ENCODE measurements around the gene CREBBP.

CREBBP gene

DNA sequence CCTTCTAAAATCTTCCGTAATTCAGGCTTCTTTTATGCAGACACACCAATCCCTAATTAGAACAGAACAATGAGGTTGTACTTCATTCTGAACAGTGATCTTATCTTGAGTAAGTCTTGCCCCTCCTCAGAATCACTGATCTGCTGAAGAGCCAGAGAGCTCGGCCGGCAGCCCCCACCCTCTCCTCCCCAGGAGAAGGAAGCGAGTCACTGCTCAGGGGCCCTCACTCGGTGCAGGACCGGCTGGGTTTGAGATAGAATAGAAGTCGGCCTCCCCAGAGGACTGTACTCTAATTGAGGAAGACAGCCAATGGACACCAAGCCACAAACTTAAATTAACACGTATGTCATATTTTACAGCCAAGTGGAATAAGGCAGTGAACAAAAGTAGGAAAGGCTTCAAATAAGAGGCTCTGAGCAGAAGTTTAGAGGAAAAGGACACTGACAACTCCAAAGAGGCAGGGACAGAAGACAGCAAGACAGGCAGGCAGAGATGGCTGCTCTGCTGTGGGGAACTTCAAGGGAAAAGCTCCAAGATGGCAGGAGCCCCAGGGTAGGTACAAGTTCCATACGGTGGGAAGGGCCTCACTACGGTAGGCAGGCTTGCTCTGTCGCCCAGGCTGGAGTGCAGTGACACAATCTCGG, 18.6 kb downstream of the CREBBP start:
- CTCF ChIA-PET: no interaction called here
- DNase-seq (ENCODE audit: extremely low spot score): no peak
- POLR2A ChIA-PET: interaction anchor here (1.3 to 1.5 kb wide), 2 partner anchors 11 to 19 kb away, joined by 3 to 5 read pairs; partner anchors contain the start of gene CREBBP
- TF ChIP-seq SP1 (IDR thresholded peaks at IDR 0.05) (no peak), ZNF384 (IDR thresholded peaks at IDR 0.05) (no peak), LEF1 (IDR thresholded peaks at IDR 0.05; ENCODE audit: borderline replicate concordance) (no peak), FOXA1 (IDR thresholded peaks at IDR 0.05) (no peak), L3MBTL2 (conservative IDR thresholded peaks at IDR 0.05) (no peak), CTBP1 (IDR thresholded peaks at IDR 0.05; ENCODE audit: borderline replicate concordance) (no peak), NFRKB (IDR thresholded peaks at IDR 0.05) (no peak), FOXM1 (IDR thresholded peaks at IDR 0.05; ENCODE audit: borderline replicate concordance) (no peak), SUZ12 (IDR thresholded peaks at IDR 0.05) (no peak), TARDBP (IDR thresholded peaks at IDR 0.05) (no peak), BHLHE40 (IDR thresholded peaks at IDR 0.05; ENCODE audit: borderline replicate concordance) (no peak), HDGF (IDR thresholded peaks at IDR 0.05; ENCODE audit: borderline replicate concordance) (no peak), FOXK2 (IDR thresholded peaks at IDR 0.05) (no peak), ARNT (IDR thresholded peaks at IDR 0.05) (no peak), ELF4 (IDR thresholded peaks at IDR 0.05) (no peak)
- TF ChIP-seq, protein P1, sequence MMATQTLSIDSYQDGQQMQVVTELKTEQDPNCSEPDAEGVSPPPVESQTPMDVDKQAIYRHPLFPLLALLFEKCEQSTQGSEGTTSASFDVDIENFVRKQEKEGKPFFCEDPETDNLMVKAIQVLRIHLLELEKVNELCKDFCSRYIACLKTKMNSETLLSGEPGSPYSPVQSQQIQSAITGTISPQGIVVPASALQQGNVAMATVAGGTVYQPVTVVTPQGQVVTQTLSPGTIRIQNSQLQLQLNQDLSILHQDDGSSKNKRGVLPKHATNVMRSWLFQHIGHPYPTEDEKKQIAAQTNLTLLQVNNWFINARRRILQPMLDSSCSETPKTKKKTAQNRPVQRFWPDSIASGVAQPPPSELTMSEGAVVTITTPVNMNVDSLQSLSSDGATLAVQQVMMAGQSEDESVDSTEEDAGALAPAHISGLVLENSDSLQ (IDR thresholded peaks at IDR 0.05): no peak

DNA sequence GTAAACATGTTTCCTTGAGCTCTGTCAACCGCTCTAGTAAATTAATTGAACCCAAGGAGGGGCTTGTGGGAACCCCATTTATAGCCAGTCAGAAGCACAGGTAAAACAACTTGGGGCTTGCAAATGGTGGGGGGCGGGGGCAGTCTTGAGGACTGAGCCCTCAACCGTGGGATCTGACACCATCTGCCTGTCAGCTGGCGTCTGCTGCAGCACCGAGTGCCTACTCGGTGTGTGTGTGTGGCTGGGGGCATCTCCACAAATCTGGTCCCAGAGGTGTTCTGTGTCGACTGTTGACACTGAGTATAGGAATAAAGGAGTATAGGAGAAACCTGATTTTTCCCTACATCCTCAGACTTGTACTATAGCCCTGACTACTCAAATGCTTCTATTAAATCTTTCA, 20.6 kb downstream of the CREBBP start:
- CTCF ChIA-PET: no interaction called here
- POLR2A ChIA-PET: no interaction called here
- DNase-seq (ENCODE audit: extremely low spot score): no peak
- no peak for TF ChIP-seq CTBP1 (IDR thresholded peaks at IDR 0.05; ENCODE audit: borderline replicate concordance)
- TF ChIP-seq FOXK2 (IDR thresholded peaks at IDR 0.05): no peak
- TF ChIP-seq ELF4 (IDR thresholded peaks at IDR 0.05): no peak
- TF ChIP-seq BHLHE40 (IDR thresholded peaks at IDR 0.05; ENCODE audit: borderline replicate concordance): no peak

DNA sequence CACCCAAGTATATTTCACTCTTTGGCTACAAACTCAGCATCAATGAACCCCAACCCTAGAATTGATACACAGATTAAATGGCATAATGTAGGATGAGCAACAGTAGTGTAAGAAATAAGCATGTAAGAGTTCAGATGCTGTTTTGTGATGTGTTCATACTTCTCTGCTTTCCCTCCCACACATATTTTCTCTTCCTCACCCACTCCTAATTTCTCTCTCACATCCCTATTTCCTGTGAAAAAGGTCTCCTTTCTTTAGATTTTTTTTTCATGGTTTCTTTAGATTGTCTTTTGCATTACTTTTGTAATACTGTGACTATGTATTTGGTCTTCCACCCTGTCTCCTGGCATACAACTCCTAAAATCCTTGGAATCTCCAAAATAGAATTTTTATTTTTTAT, 21.7 kb downstream of the CREBBP start:
- ChIA-PET CTCF (no interaction called here), POLR2A (no interaction called here)
- no peak for DNase-seq (ENCODE audit: extremely low spot score)
- no peak for TF ChIP-seq BHLHE40 (IDR thresholded peaks at IDR 0.05; ENCODE audit: borderline replicate concordance)
- no peak for TF ChIP-seq L3MBTL2 (conservative IDR thresholded peaks at IDR 0.05)
- TF ChIP-seq ARNT (IDR thresholded peaks at IDR 0.05): no peak
- no peak for TF ChIP-seq FOXK2 (IDR thresholded peaks at IDR 0.05)
- TF ChIP-seq, protein P1 (IDR thresholded peaks at IDR 0.05): no peak
- TF ChIP-seq ZNF384 (IDR thresholded peaks at IDR 0.05): no peak
- no peak for TF ChIP-seq SUZ12 (IDR thresholded peaks at IDR 0.05)
- no peak for TF ChIP-seq CTBP1 (IDR thresholded peaks at IDR 0.05; ENCODE audit: borderline replicate concordance)
- no peak for TF ChIP-seq LEF1 (IDR thresholded peaks at IDR 0.05; ENCODE audit: borderline replicate concordance)
- TF ChIP-seq FOXA1 (IDR thresholded peaks at IDR 0.05): no peak
- no peak for TF ChIP-seq SP1 (IDR thresholded peaks at IDR 0.05)
- TF ChIP-seq NFRKB (IDR thresholded peaks at IDR 0.05): no peak
- TF ChIP-seq FOXM1 (IDR thresholded peaks at IDR 0.05; ENCODE audit: borderline replicate concordance): no peak
- no peak for TF ChIP-seq TARDBP (IDR thresholded peaks at IDR 0.05)
- no peak for TF ChIP-seq ELF4 (IDR thresholded peaks at IDR 0.05)

DNA sequence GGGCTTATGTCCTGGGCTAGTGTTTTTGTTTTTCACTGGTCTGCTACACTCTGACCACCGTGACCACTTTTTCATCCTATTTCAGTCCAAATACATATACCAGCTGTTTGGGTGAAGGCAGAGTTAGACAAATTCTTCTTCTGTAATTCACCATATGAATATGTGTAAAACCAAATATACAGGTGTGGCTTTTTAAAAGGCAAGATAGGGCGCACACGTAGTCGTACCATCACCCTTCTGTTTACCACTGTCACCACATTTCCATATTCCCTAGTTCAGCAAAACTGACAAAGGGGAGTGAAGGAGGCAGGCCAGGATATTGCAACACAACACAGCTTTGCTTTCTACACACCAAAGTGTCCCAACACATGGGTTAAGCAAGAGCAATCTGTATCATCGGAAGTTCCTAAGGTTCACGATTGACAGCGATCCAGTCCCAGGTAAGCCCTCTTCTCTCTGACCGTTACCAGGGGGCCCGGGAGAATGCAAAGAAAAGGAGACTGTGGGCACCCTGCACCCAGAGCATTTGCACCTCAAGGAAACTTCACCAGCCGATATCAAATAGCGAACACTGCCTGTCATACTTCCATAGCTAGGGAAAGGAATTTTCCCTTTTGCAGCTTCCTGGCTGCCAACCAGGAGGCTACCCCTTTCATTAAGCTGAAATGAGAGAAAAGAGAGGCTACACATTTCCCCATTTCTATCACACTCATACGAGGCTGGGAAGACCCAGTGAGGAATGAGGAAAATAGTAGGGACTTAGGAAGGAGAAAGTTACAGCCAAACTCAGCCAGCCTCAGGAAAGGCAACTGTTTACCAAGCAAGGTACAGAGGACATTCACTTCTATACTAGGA, 23.1 kb downstream of the CREBBP start:
- DNase-seq (ENCODE audit: extremely low spot score): no peak
- ChIA-PET POLR2A (no interaction called here), CTCF (no interaction called here)
- TF ChIP-seq ZNF384 (IDR thresholded peaks at IDR 0.05): no peak
- no peak for TF ChIP-seq L3MBTL2 (conservative IDR thresholded peaks at IDR 0.05)
- no peak for TF ChIP-seq ARNT (IDR thresholded peaks at IDR 0.05)

DNA sequence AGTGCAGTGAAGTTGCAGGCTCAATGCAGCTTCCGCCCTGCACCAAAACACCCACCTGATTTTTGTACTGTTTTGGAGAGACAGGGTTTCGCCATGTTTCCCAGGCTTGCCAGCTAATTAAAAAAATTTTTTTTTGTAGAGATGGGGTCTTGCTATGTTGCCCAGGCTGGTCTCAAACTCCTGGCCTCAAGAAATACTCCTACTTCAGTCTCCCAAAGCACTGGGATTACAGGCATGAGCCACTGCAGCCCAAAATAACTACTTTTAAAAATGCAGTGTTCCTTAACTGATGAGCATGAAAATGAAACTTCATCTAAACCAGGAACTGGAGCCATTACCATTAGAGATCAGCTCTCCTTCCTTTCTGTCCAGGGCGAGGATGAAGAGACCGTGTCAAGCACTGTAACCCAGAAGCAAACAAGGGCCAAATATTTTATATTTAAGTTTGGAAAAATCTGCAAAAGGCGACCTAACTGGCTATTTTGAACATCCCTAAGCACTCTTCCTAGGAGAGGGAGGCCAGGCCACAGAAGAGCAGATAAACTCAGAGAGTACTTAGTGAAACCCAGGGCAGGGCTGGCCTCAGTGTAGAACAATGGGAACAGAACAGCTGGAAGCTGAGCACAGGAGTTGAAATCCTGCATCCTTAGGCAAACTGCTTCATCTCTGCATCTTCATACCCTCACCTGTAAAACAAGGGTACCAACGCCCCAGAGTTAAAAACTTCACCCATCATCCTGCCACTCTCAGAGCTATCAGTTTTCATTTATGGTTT, 24.0 kb downstream of the CREBBP start:
- no peak for DNase-seq (ENCODE audit: extremely low spot score)
- POLR2A ChIA-PET: no interaction called here
- TF ChIP-seq, protein P1 (IDR thresholded peaks at IDR 0.05): no peak
- TF ChIP-seq FOXM1 (IDR thresholded peaks at IDR 0.05; ENCODE audit: borderline replicate concordance): no peak
- no peak for TF ChIP-seq L3MBTL2 (conservative IDR thresholded peaks at IDR 0.05)
- TF ChIP-seq CTBP1 (IDR thresholded peaks at IDR 0.05; ENCODE audit: borderline replicate concordance): no peak
- no peak for TF ChIP-seq ARNT (IDR thresholded peaks at IDR 0.05)
- TF ChIP-seq FOXA1 (IDR thresholded peaks at IDR 0.05): no peak
- no peak for TF ChIP-seq BHLHE40 (IDR thresholded peaks at IDR 0.05; ENCODE audit: borderline replicate concordance)
- no peak for TF ChIP-seq ZNF384 (IDR thresholded peaks at IDR 0.05)
- no peak for TF ChIP-seq ELF4 (IDR thresholded peaks at IDR 0.05)
- TF ChIP-seq LEF1 (IDR thresholded peaks at IDR 0.05; ENCODE audit: borderline replicate concordance): no peak
- TF ChIP-seq SUZ12 (IDR thresholded peaks at IDR 0.05): no peak
- TF ChIP-seq FOXK2 (IDR thresholded peaks at IDR 0.05): no peak
- no peak for TF ChIP-seq TARDBP (IDR thresholded peaks at IDR 0.05)
- no peak for TF ChIP-seq NFRKB (IDR thresholded peaks at IDR 0.05)
- no peak for TF ChIP-seq HDGF (IDR thresholded peaks at IDR 0.05; ENCODE audit: borderline replicate concordance)
- CTCF ChIA-PET: no interaction called here
